Measurements from ENCODE around the gene CPLX1.
"Not testable (repeated sequence)": the region's sequence is repeated elsewhere in the genome, so short reads cannot be mapped to it uniquely, and the experiment has no call there.

CPLX1 gene

GRCh38 chr4:790466-790820 is 35.5 kb downstream of the CPLX1 start:
- DNase-seq = no peak

GRCh38 chr4:789571-790465 is 36.1 kb downstream of the CPLX1 start:
- DNase-seq = no peak

GRCh38 chr4:788636-789297 is 37.2 kb downstream of the CPLX1 start:
- DNase-seq = no peak

GRCh38 chr4:788006-788635 is 37.8 kb downstream of the CPLX1 start:
- no peak for DNase-seq

GRCh38 chr4:787561-787981 is 38.4 kb downstream of the CPLX1 start:
- DNase-seq = no peak

- DNase-seq = no peak
Measured at GRCh38 chr4:786861-787300, 39.0 kb downstream of the CPLX1 start.

GRCh38 chr4:786074-786741 is 39.7 kb downstream of the CPLX1 start:
- DNase-seq = no peak

GRCh38 chr4:785332-786073 is 40.4 kb downstream of the CPLX1 start:
- no peak for DNase-seq

GRCh38 chr4:784401-785331 is 41.3 kb downstream of the CPLX1 start:
- DNase-seq = no peak

GRCh38 chr4:781493-782216 is 44.3 kb downstream of the CPLX1 start:
- DNase-seq = peak; percentile 92

GRCh38 chr4:780716-781492 is 45.0 kb downstream of the CPLX1 start:
- DNase-seq = no peak

- not testable (repeated sequence) for DNase-seq
Measured at GRCh38 chr4:780255-780654, 45.7 kb downstream of the CPLX1 start.

- no peak for DNase-seq
Measured at GRCh38 chr4:779555-779954, 46.4 kb downstream of the CPLX1 start.

- DNase-seq = no peak
Measured at GRCh38 chr4:777520-778262, 48.2 kb downstream of the CPLX1 start.

GRCh38 chr4:776743-777441 is 49.0 kb downstream of the CPLX1 start:
- DNase-seq = no peak

GRCh38 chr4:775485-775884 is 50.4 kb downstream of the CPLX1 start:
- DNase-seq = not testable (repeated sequence)

- DNase-seq = not testable (repeated sequence)
Measured at GRCh38 chr4:774419-775092, 51.4 kb downstream of the CPLX1 start.

- DNase-seq = no peak
Measured at GRCh38 chr4:773214-773613, 52.7 kb downstream of the CPLX1 start.
